ENCODE results near the gene RXYLT1.

RXYLT1 gene

DNA sequence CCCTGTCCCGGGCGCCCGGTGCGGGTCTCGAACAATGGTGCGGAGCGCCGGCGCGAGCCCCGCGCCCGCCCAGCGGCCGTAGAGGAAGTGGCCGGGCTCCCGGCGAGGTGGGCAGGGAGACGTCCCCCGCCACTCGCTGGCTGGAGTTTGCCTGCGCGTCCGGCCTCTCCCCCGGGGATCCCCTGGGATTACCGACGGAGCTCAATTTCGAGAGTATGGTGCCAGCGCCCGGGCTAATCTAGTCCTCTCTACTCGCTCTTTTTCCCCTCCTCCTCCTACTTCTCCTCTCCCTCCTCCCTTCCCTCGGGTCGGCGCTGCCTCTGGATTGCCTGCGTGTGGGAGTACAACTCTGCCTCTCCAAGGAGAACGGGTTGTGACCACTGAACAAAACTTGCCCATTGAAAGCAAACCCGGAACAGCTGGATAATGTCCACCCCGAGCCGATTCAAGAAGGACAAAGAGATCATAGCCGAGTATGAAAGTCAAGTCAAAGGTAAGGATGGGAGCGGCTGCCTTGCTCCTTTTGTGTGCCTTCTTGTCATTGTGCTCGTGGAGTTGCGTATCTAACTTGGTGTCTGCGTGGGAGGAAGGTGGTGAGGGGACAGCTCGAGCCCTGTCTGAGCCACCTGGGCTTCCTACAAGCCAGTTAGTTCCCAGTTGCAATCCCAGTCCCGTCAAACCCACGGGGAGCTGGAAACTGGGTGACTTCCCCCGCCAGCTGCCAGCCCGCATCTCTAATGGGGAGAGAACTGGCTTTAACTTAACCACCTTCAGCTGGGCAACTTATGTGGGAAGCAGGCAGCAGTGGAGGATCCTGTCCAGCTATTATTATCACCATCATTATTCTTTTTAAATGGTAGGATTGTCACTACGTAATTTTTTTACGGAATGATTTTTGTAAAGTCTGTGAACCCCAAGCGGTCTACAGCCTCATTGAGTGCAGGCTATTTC, 65.0 kb downstream of the RXYLT1 start, which contains the start of gene SRGAP1:
SRGAP1 (plus strand) TSS at position 310 of the 951 bp plus-strand sequence; CDS start at position 427, 117 bp downstream.
- peak; percentile 3 for DNase-seq

DNA sequence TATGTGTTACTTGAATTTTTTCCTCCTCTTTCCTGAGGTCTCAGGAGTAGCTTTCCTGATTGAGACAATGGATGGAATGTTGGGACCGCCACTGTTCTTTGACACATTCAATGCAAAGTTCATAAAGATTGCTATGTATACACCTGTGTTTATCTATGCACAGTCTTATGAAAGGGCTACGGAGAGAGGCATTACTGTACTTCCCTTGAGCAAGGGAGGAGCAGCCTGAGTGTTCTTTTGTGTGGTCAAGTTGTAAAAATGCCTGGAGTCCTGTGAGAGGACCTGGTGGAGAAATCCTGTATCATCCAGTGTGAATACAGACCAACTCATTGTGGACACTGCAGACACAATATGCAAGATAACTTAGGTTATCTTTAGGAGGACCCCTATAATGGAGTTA, 66.0 kb downstream of the RXYLT1 start:
- DNase-seq = no peak

DNA sequence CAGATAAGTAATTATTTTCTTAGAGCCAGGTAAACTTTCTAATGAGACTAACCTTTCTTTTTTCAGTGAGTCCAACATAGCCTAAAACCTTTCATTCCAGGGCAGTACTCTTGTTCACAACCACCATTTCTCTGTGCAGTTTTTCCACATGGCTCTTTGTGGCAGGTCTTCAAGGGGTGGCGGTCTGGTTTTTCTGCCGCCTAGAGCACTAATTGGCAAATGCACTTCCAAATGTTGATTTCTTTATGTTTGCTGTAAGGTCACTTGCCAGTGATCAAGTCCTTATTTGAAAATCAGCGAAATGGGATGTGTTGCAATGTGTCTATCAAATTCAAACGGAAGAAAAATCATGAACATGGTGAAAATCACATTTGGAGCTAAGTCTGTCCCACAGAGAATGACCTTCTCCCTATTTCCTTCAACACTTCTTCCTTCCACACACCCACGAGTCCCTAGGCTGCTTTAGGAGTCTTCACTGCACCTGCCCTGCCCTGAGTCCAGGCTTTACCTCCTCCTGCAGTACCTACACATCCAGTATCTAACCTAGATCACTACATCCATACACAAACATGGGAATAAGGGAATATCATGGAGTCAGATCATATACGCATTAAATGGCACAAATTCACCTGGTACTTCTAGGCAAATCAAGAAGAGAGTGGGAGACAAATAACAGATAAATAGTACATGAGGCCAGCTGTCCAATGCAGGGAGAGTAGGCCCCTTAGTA, 66.7 kb downstream of the RXYLT1 start:
- DNase-seq = no peak

DNA sequence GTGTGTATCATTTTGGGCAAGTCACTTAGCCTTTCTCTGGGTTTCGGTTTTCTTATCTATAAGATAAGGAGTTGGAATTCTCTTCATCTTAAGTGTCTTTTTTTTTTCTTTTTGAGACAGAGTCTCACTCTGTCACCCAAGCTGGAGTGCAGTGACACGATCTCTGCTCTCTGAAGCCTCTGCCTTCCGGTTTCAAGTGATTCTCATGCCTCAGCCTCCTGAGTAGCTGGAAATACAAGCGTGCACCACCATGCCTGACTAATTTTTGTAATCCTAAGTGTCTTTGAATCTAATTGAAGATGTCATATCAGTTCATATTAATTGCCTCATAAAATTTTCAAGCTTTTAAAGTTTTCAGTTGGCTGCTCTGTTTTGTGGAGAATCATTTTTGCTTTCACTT, 68.7 kb downstream of the RXYLT1 start:
- DNase-seq = no peak

DNA sequence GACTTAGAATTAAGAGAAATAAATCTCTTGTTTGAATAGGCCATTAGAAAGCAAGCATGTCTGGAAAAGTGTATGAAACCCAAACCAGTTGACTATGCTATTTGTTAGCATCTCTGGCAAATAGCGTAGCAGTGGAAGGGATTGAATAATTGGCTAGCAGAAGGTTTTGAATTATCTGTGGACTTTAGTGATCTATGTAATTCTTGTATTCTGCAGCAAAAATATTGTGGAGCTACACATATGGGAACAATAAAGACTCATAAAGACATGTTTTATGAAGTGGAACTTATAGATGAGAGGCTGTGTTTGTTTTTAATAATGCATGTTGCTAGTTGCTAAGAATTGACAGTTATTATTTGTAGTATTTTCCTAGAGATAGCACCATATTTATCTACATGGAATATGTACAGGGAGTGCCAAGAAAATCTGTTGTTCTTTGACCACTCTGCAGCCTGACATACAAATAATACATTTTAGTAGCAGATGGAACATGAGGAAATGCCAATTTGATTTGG, 69.5 kb downstream of the RXYLT1 start:
- DNase-seq = no peak

DNA sequence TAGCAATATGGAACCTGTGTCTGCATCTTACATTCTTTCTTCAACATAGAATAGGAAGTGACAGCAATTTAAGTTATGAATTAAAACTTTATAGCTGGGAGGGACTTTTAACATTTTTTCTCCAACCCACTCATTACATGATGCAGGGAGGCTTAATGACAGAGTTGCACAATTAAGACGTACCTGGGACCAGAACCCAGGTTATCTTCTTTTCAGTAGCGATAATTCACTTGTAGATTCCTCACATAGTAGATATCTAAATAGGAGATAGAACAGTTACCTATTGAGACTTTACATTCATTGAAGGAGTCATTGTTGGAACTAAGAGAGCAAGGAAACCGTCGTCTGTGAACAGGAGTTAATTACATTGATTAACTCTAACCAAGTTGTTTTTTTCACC, 69.9 kb downstream of the RXYLT1 start:
- no peak for DNase-seq

DNA sequence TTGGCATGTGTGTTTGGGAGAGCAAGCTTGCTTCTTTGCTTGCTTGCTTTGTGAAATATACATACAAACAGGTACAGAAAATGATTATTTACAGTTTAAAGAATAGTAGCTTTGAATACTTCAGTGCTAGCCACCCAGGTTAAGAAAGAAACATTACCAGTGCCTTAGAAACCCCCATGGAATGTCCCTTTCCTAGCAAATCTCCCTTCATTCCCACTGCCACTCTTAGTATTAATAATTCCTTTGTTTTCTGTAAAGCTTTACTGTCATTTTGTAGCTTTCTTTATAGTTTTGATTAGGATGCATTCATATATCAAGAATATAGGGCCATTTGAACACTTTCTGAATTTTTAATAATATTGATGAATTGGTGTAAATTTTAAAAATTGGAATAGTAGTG, 74.3 kb downstream of the RXYLT1 start:
- DNase-seq = no peak

DNA sequence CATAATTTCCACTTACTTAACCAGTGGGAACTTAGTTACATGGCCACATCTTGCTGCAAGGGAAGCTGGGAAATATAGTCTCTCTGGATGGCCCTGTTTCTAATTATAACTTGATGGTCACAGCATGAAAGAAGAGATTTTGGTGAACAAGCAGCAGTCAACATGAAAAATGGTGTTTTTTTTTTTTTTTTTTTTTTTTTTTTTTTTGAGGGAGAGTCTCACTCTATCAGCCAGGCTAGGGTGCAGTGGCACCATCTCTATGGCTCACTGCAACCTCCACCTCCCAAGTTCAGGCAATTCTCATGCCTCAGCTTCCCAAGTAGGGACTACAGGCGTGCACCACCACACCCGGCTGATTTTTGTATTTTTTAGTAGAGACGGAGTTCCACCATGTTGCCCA, 75.6 kb downstream of the RXYLT1 start:
- no peak for DNase-seq

DNA sequence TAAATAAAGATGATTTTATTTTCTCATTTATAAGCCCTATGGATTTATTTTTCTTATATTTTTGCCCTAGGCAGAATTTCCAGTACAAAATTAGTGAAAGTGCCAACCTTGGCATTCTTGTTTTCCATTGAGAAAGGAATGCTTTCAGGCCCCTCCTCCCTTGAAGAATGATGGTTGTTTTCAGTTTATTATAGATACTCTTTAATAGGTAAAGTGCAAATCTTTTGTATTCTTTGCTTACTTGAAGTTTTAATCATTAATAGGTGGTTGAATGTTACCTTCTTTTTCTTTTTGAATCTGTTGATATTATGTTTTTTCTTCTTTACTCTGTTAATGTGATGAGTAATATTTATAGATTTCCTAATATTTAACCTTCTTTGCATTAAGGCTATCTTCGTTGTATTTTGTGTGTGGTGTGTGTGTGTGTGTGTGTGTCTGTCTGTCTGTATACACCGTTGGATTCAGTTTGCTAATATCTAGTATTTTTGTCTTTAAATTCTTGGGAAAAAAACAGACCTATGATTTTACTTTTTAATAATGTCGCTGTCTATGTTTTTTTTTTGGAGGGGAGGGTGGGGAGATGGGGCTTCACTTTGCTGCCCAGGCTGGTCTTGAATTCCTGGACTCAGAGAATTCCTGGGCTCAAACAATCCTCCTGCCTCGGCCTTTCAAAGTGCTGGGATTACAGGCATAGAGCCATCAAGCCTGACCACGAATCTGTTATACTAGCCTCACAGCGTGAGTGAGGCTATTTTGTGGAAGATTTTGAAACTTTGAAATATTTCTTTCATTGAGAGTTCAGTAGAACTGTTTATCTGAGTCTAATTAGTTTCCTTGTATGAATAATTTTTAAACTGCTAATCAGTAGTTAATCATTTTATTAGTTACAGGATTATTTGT, 78.3 kb downstream of the RXYLT1 start:
- DNase-seq = no peak

Measured in stimulated activated CD4-positive, alpha-beta T cell treated with anti-CD3 and anti-CD28 coated beads, Interleukin-12 subunit alpha, Interleukin-12 subunit beta, amount 100 ng/mL, for 4 hours (primary cell).